ENCODE results near the gene CCDC81.

Gene CCDC81

GRCh38 chr11:86369668-86370067, 5.0 kb upstream of the CCDC81 start:
- DNase-seq (ENCODE audit: low read depth in 1 of 2, low spot score in 1 of 2), result no peak
- Histone ChIP-seq H3K27ac (replicated peaks) (no peak overlapping the region), H3K4me3 (replicated peaks; ENCODE audit: insufficient read depth, low read length) (no peak overlapping the region), H3K27me3 (ENCODE audit: insufficient read depth, poor library complexity, severe bottlenecking) (no peaks in the 10 kb centered on the region)
- TF ChIP-seq REST (IDR thresholded peaks at IDR 0.05; ENCODE audit: insufficient replicate concordance, low read depth) (no peak), POLR2AphosphoS5 (IDR thresholded peaks at IDR 0.05; ENCODE audit: low read depth) (no peak), CTCF (IDR thresholded peaks at IDR 0.05; ENCODE audit: insufficient read depth, low read length) (no peak), SPI1 (IDR thresholded peaks at IDR 0.05; ENCODE audit: borderline replicate concordance, low read depth) (no peak), GABPA (IDR thresholded peaks at IDR 0.05; ENCODE audit: low read depth) (no peak)

GRCh38 chr11:86370171-86370570, 4.5 kb upstream of the CCDC81 start:
- no peaks in the 10 kb centered on the region for H3K27me3 ChIP-seq (ENCODE audit: insufficient read depth, poor library complexity, severe bottlenecking)
- no peak overlapping the region for H3K4me3 ChIP-seq (replicated peaks; ENCODE audit: insufficient read depth, low read length)
- no peak for TF ChIP-seq REST (IDR thresholded peaks at IDR 0.05; ENCODE audit: insufficient replicate concordance, low read depth)
- TF ChIP-seq SPI1 (IDR thresholded peaks at IDR 0.05; ENCODE audit: borderline replicate concordance, low read depth), result no peak
- no peak for TF ChIP-seq CTCF (IDR thresholded peaks at IDR 0.05; ENCODE audit: insufficient read depth, low read length)
- no peak for DNase-seq (ENCODE audit: low read depth in 1 of 2, low spot score in 1 of 2)
- no peak overlapping the region for H3K27ac ChIP-seq (replicated peaks)

- DNase-seq (ENCODE audit: low read depth in 1 of 2, low spot score in 1 of 2), result peak; percentile 18 to 31
- Histone ChIP-seq H3K27ac (replicated peaks) (no peak overlapping the region), H3K4me3 (replicated peaks; ENCODE audit: insufficient read depth, low read length) (no peak overlapping the region), H3K27me3 (ENCODE audit: insufficient read depth, poor library complexity, severe bottlenecking) (no peaks in the 10 kb centered on the region)
- TF ChIP-seq POLR2AphosphoS5 (IDR thresholded peaks at IDR 0.05; ENCODE audit: low read depth), result no peak
- no peak for TF ChIP-seq SPI1 (IDR thresholded peaks at IDR 0.05; ENCODE audit: borderline replicate concordance, low read depth)
- TF ChIP-seq REST (IDR thresholded peaks at IDR 0.05; ENCODE audit: insufficient replicate concordance, low read depth), result no peak
- no peak for TF ChIP-seq CTCF (IDR thresholded peaks at IDR 0.05; ENCODE audit: insufficient read depth, low read length)
- TF ChIP-seq GABPA (IDR thresholded peaks at IDR 0.05; ENCODE audit: low read depth), result no peak
Observed at GRCh38 chr11:86370922-86371594, 3.6 kb upstream of the CCDC81 start.
